ENCODE measurements around the gene NSL1. TPM values are rescaled to one million over a fixed set of nuclear protein-coding genes. Genes with fewer than 3 reads are reported as not detected.

Gene NSL1
- total RNA-seq, 1 experiment from 2014 or later = 36.4 TPM

- BruUV-seq (replicated peaks) = no TSS peak
- ATAC-seq (no peak), DNase-seq (ENCODE audit: low read depth, low spot score) (no peak)
- intact Hi-C loops (cut with micrococcal nuclease) = no loop called here
- no peaks in the 10 kb centered on the region for H3K27me3 ChIP-seq (ENCODE audit: insufficient read depth, low read length)
- no peak overlapping the region for H2AFZ ChIP-seq (ENCODE audit: low read depth, low read length, poor library complexity, severe bottlenecking)
- no peak overlapping the region for H3K27ac ChIP-seq (ENCODE audit: low read depth, low read length)
- H4K20me1 ChIP-seq (ENCODE audit: insufficient read depth) = no peaks in the 10 kb centered on the region
- H3K4me1 ChIP-seq (ENCODE audit: control insufficient read depth in 1 of 2, insufficient read depth in 2 of 2, low read length in 2 of 2) = no peaks in the 10 kb centered on the region; a peak in 1 of 4 replicates
- TF ChIP-seq SRF (IDR thresholded peaks at IDR 0.05; ENCODE audit: low read depth) (no peak), YY1 (IDR thresholded peaks at IDR 0.05; ENCODE audit: extremely low read depth, insufficient replicate concordance, low read depth, low read length) (no peak), EGR1 (IDR thresholded peaks at IDR 0.05; ENCODE audit: low read depth) (no peak), EZH2 (IDR thresholded peaks at IDR 0.05) (no peak), EZH2phosphoT487 (IDR thresholded peaks at IDR 0.05; ENCODE audit: borderline replicate concordance) (no peak), POLR2A (IDR thresholded peaks at IDR 0.05; ENCODE audit: borderline replicate concordance, extremely low read depth, insufficient read depth, insufficient read length) (no peak), JUND (IDR thresholded peaks at IDR 0.05) (no peak), ELF1 (IDR thresholded peaks at IDR 0.05; ENCODE audit: borderline replicate concordance, low read depth) (no peak)
- TF ChIP-seq, protein P1, sequence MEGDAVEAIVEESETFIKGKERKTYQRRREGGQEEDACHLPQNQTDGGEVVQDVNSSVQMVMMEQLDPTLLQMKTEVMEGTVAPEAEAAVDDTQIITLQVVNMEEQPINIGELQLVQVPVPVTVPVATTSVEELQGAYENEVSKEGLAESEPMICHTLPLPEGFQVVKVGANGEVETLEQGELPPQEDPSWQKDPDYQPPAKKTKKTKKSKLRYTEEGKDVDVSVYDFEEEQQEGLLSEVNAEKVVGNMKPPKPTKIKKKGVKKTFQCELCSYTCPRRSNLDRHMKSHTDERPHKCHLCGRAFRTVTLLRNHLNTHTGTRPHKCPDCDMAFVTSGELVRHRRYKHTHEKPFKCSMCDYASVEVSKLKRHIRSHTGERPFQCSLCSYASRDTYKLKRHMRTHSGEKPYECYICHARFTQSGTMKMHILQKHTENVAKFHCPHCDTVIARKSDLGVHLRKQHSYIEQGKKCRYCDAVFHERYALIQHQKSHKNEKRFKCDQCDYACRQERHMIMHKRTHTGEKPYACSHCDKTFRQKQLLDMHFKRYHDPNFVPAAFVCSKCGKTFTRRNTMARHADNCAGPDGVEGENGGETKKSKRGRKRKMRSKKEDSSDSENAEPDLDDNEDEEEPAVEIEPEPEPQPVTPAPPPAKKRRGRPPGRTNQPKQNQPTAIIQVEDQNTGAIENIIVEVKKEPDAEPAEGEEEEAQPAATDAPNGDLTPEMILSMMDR (IDR thresholded peaks at IDR 0.05 in 2 of 3, conservative IDR thresholded peaks at IDR 0.05 in 1 of 3; ENCODE audit: borderline replicate concordance in 1 of 3, insufficient read depth in 1 of 3, low read depth in 2 of 3, low read length in 2 of 3) = no peak
- no peaks in the 10 kb centered on the region for H3K79me2 ChIP-seq (ENCODE audit: insufficient read depth, low read length)
- ChIA-PET CTCF (interaction anchor here (1.0 kb wide), 1 partner anchor 61 kb away, joined by 3 read pairs; no protein-coding TSS in a partner anchor), POLR2A (no interaction called here), RAD21 (ENCODE audit: low non-redundant PET in 1 of 2, low total read pairs in 2 of 2, uncharacterized antibody in 2 of 2, unreplicated experiment in 2 of 2) (no interaction called here)
- no peak overlapping the region for H3K4me3 ChIP-seq (replicated peaks in 1 of 2; ENCODE audit: low read depth in 1 of 2, low read length in 2 of 2)
- H3K9ac ChIP-seq (ENCODE audit: low read length) = no peak overlapping the region
- no peak overlapping the region for H3K4me2 ChIP-seq (ENCODE audit: low read length)
- H3K9me2 ChIP-seq (ENCODE audit: insufficient read depth) = no peaks in the 10 kb centered on the region
- no peaks in the 10 kb centered on the region for H3K9me3 ChIP-seq (ENCODE audit: control insufficient read depth in 1 of 2, insufficient read depth in 1 of 2, low read depth in 1 of 2, low read length in 2 of 2)
- H3K36me3 ChIP-seq (ENCODE audit: control insufficient read depth in 1 of 2, insufficient read depth in 2 of 2, low read length in 2 of 2) = no peaks in the 10 kb centered on the region
Observed at GRCh38 chr1:212688341-212689047, 103.1 kb downstream of the NSL1 start.
